GM18505 (cell line): ENCODE data around the gene CCN5.

ENCODE experiments used
- ATAC-seq: cut with Tn5 transposase; IDR thresholded peaks from one replicate; pipeline ENCODE4 v1.9.1; 2021; ENCODE audit not compliant: unreplicated experiment
- POLR2A ChIP-seq: IDR thresholded peaks from 4 replicates; pipeline ENCODE4 v1.6.1; 2011; ENCODE audit warnings: borderline replicate concordance; ENCODE audit not compliant: insufficient read depth, insufficient read length; ENCODE audit errors: extremely low read depth

Gene CCN5

GRCh38 chr20:44716309-44717106 lies 1.3 kb downstream of the CCN5 start:
- ATAC-seq, result no peak
- no peak for TF ChIP-seq POLR2A

- TF ChIP-seq POLR2A, result no peak
- ATAC-seq, result no peak
These were observed 2.8 kb downstream of the CCN5 start for GRCh38 chr20:44717986-44718385.

GRCh38 chr20:44719841-44720240 lies 4.7 kb downstream of the CCN5 start:
- no peak for ATAC-seq
- TF ChIP-seq POLR2A, result no peak

GRCh38 chr20:44720621-44720996 lies 5.4 kb downstream of the CCN5 start:
- no peak for TF ChIP-seq POLR2A
- ATAC-seq, result no peak

GRCh38 chr20:44720997-44721784 lies 6.0 kb downstream of the CCN5 start:
- no peak for TF ChIP-seq POLR2A
- ATAC-seq, result no peak

- ATAC-seq, result no peak
- TF ChIP-seq POLR2A, result no peak
These were observed 6.6 kb downstream of the CCN5 start for GRCh38 chr20:44721785-44722054.

GRCh38 chr20:44722990-44723389 lies 7.8 kb downstream of the CCN5 start:
- ATAC-seq, result no peak
- TF ChIP-seq POLR2A, result no peak

- ATAC-seq, result no peak
- no peak for TF ChIP-seq POLR2A
These were observed 8.2 kb downstream of the CCN5 start for GRCh38 chr20:44723391-44723790.

- no peak for TF ChIP-seq POLR2A
- ATAC-seq, result no peak
These were observed 8.7 kb downstream of the CCN5 start for GRCh38 chr20:44723798-44724362.

- TF ChIP-seq POLR2A, result no peak
- no peak for ATAC-seq
These were observed 9.4 kb downstream of the CCN5 start for GRCh38 chr20:44724423-44725091.

GRCh38 chr20:44725837-44726236 lies 10.7 kb downstream of the CCN5 start:
- ATAC-seq, result no peak
- TF ChIP-seq POLR2A, result no peak

- TF ChIP-seq POLR2A, result no peak
- ATAC-seq, result no peak
These were observed 11.9 kb downstream of the CCN5 start for GRCh38 chr20:44727039-44727438.

GRCh38 chr20:44727651-44728050 lies 12.5 kb downstream of the CCN5 start:
- no peak for TF ChIP-seq POLR2A
- ATAC-seq, result no peak
